PC-3 (cell line): ENCODE measurements around the gene PSMB7.

Experiments
- CTCF ChIP-seq: fragments of 300-600 bp; sonication (generic); conservative IDR thresholded peaks from 2 replicates; pipeline ENCODE4 v1.5.1; 2017; ENCODE audit warnings: antibody characterized with exemption, low read depth, mild to moderate bottlenecking, low read length
- EZH2 ChIP-seq: fragments of 300-600 bp; sonication (generic); IDR thresholded peaks from one replicate; pipeline ENCODE4 v1.6.1; 2017; ENCODE audit warnings: antibody characterized with exemption, mild to moderate bottlenecking, low read length; ENCODE audit not compliant: unreplicated experiment
- EZH2phosphoT487 ChIP-seq: fragments of 300-600 bp; sonication (generic); IDR thresholded peaks from 2 replicates; pipeline ENCODE4 v1.6.1; 2018; ENCODE audit warnings: mild to moderate bottlenecking, antibody characterized with exemption, low read length, borderline replicate concordance

GRCh38 chr9:124357721-124358361, 57.4 kb downstream of the PSMB7 start:
- TF ChIP-seq CTCF (peak; percentile 33; the same call in 1 of the 2 replicates), EZH2 (no peak), EZH2phosphoT487 (no peak)
